ENCODE measurements around the gene SPECC1L. TPM values are rescaled to one million over a fixed set of nuclear protein-coding genes. Genes with fewer than 3 reads are reported as not detected.

The SPECC1L gene
- total and polyA plus RNA-seq, 10 of the 15 experiments (the other 5 are each of a cell fraction or from before 2014, with no cell fraction given) = 1.9 to 40.6 (median 19.1) TPM

GRCh38 chr22:24394254-24394653 is 123.6 kb downstream of the SPECC1L start:
- Histone ChIP-seq H3K4me2 (ENCODE audit: control insufficient read depth, insufficient read depth) (no peak overlapping the region), H4K20me1 (ENCODE audit: control insufficient read depth, insufficient read depth) (no peaks in the 10 kb centered on the region), H3K9me3 (replicated peaks; ENCODE audit: control insufficient read depth, insufficient read depth, low read length) (no peaks in the 10 kb centered on the region), H3K4me1 (ENCODE audit: control insufficient read depth, insufficient read depth, low read length) (peaks cover 11% of the 10 kb centered on the region), H3K9ac (ENCODE audit: control insufficient read depth, insufficient read depth, low read length) (no peak overlapping the region), H3K36me3 (ENCODE audit: control insufficient read depth in 2 of 2, insufficient read depth in 2 of 2, low read length in 1 of 2) (peaks cover 1 to 10% of the 10 kb centered on the region in 2 experiments; a peak in 3 of 4 replicates), H3K4me3 (no peak overlapping the region), H3K27ac (ENCODE audit: control insufficient read depth, insufficient read depth) (no peak overlapping the region), H2AFZ (ENCODE audit: control insufficient read depth, low read depth, low read length) (no peak overlapping the region), H3K79me2 (ENCODE audit: control insufficient read depth, insufficient read depth, low read length) (no peaks in the 10 kb centered on the region; the same call in 1 of the 2 replicates), H3K27me3 (replicated peaks in 1 of 2; ENCODE audit: control insufficient read depth in 2 of 2, insufficient read depth in 2 of 2, low read length in 1 of 2) (no peaks in the 10 kb centered on the region)
- SMC1A ChIA-PET (ENCODE audit: uncharacterized antibody, unreplicated experiment) = interaction anchor here (1.4 to 1.6 kb wide), 2 partner anchors 60 to 67 kb away, joined by 3 to 5 read pairs; no protein-coding TSS in a partner anchor
- BruUV-seq (replicated peaks) = no TSS peak
- in situ Hi-C loops (cut with MboI) (no loop called here), intact Hi-C loops (cut with micrococcal nuclease; ENCODE audit: unreplicated experiment) (no loop called here)
- no peak for TF ChIP-seq ZNF622 (IDR thresholded peaks at IDR 0.05)
- no peak for TF ChIP-seq BACH1 (IDR thresholded peaks at IDR 0.05; ENCODE audit: borderline replicate concordance)
- TF ChIP-seq GABPA (IDR thresholded peaks at IDR 0.05; ENCODE audit: low read depth) = no peak
- TF ChIP-seq ATF3 (IDR thresholded peaks at IDR 0.05; ENCODE audit: borderline replicate concordance, extremely low read depth, low read depth, low read length) = no peak
- no peak for TF ChIP-seq RELA (IDR thresholded peaks at IDR 0.05; ENCODE audit: borderline replicate concordance, partially characterized antibody)
- TF ChIP-seq ZBED1 (IDR thresholded peaks at IDR 0.05; ENCODE audit: borderline replicate concordance) = no peak
- TF ChIP-seq HDAC2 (IDR thresholded peaks at IDR 0.05) = no peak
- TF ChIP-seq CBX5 (IDR thresholded peaks at IDR 0.05; ENCODE audit: low read depth) = no peak
- TF ChIP-seq STAT3 (IDR thresholded peaks at IDR 0.05; ENCODE audit: low read depth, low read length) = no peak
- no peak for TF ChIP-seq YBX1 (IDR thresholded peaks at IDR 0.05)
- 95% methylated on average over 2 of the region's 2 CpGs for WGBS (ENCODE audit: insufficient coverage, insufficient replicate concordance, low lambda C conversion rate, missing lambda C conversion rate)
- ATAC-seq (no peak), FAIRE-seq (no peak), DNase-seq (ENCODE audit: low read depth, low spot score) (no peak)
- CTCF ChIA-PET = interaction anchor here (1.4 to 1.7 kb wide), 3 partner anchors 9 to 133 kb away, joined by 4 read pairs; no protein-coding TSS in a partner anchor
- POLR2A ChIA-PET = no interaction called here
- RAD21 ChIA-PET (ENCODE audit: unreplicated experiment) = interaction anchor here (1.2 to 1.5 kb wide), 3 partner anchors 8 to 113 kb away, joined by 3 to 4 read pairs (median 3); no protein-coding TSS in a partner anchor
